IPS-18c (cell line): ENCODE results near the gene CADM2.

ENCODE experiments used
- H3K4me3 ChIP-seq: 2 replicates; pipeline ENCODE4 v1.7.0; 2013; ENCODE audit warnings: low read depth, mild to moderate bottlenecking, low read length, moderate library complexity; ENCODE audit not compliant: insufficient read depth
- H3K9me3 ChIP-seq: one replicate; pipeline ENCODE4 v1.6.1; 2013; ENCODE audit warnings: mild to moderate bottlenecking, low read length, moderate library complexity; ENCODE audit not compliant: control insufficient read depth, insufficient read depth

CADM2 gene

DNA sequence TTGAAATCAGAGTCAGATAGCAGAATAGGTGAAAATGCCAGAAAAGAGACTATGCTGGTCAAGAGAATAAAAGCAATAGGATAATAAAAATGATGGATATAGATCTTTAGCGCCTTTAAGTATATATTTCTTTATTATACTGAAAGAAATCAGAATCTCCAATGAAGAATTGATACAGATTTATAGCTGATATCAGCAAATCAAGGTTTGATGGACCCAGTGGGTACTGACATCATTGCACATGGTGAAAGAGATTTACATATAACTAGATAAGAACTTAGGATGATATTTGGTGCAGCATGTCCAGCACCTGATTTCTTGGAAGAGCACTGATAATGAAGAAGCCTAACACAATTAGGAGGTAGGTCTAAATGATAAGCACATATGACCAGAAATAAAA lies 18.2 kb downstream of the CADM2 start:
- Histone ChIP-seq H3K4me3 (no peak overlapping the region), H3K9me3 (no peaks in the 10 kb centered on the region)

DNA sequence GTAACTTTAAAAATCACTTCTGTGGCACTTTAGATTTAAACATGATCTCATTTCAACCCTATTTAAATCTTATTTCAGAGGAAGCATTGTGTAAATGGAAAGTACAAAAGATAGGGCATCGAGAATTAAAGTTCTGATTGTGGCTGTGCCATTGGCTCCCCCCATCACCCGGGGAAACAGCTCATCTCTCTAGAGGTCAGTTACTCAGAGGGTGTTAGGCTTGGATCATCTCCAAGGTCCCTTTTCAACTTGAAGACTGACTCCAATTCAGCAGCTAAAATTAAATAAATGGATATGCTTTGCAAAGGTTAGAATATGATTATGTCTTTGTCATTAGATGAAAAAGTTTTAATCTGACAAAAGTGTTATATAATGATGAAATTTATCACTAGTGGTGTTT lies 20.1 kb downstream of the CADM2 start:
- Histone ChIP-seq H3K4me3 (no peak overlapping the region), H3K9me3 (no peaks in the 10 kb centered on the region)

DNA sequence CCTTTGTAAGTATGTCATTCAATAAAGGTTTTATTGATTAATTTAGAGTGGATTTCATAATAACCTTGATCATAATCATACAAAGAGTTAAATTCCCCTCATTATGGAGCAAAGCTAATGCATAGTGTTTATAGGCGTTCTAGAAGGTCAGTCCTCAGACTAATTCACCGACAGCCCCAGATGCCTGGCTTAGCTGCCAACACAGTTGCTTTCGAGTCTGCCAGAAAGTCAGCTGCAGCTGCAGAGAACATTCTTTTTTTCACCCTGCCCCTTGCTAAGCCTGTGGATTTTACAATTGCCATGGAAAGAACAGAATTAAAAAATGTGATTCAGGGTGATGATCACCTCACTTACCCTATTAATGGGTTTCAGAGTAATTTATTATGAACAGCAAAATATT lies 21.2 kb downstream of the CADM2 start:
- no peak overlapping the region for H3K4me3 ChIP-seq
- no peaks in the 10 kb centered on the region for H3K9me3 ChIP-seq

DNA sequence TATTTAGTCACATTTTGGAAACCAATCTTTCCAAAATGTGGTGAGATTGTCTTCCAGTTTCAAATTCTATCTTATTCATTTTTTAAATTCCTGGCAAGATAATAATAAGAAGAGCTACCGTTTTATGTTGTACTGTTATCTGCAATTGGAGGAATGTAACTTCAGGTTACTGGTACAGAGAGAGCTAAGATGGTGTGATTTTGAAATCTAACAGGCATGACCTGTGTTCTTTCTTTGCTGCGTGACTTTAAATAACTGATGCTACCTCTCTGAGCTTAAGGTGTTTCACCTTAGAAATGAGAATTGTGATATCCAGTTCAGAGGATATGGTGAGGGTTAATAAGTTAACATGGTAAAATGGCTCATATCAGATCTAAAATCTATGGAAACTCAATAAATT lies 21.7 kb downstream of the CADM2 start:
- Histone ChIP-seq H3K4me3 (no peak overlapping the region), H3K9me3 (no peaks in the 10 kb centered on the region)

DNA sequence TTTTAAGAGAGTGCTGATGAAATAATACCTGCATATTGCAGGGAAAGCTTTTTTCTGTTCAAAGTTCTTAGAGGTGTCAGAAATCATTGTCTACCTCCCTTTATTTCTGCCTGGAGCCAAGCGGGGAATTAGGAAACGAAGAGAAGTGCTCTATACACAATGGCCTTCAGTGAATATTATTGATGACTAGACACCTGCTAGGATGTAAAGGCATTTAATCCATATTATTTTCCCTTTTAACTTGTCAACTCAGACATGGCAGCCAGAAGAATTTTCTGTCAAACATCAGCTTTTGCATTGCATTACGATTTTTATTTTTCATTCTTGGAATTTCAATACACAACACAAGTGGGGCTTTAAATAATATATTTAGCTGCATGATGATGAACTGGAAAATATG lies 24.7 kb downstream of the CADM2 start:
- Histone ChIP-seq H3K9me3 (no peaks in the 10 kb centered on the region), H3K4me3 (no peak overlapping the region)

GRCh38 chr3:84984429-84984828 lies 25.6 kb downstream of the CADM2 start:
- Histone ChIP-seq H3K9me3 (no peaks in the 10 kb centered on the region), H3K4me3 (no peak overlapping the region)

- H3K4me3 ChIP-seq = no peak overlapping the region
- H3K9me3 ChIP-seq = no peaks in the 10 kb centered on the region
Observed at GRCh38 chr3:84985795-84986194, 27.0 kb downstream of the CADM2 start.

GRCh38 chr3:84987706-84988504 lies 29.1 kb downstream of the CADM2 start:
- Histone ChIP-seq H3K4me3 (no peak overlapping the region), H3K9me3 (no peaks in the 10 kb centered on the region)

GRCh38 chr3:84989102-84989501 lies 30.3 kb downstream of the CADM2 start:
- no peak overlapping the region for H3K4me3 ChIP-seq
- H3K9me3 ChIP-seq = no peaks in the 10 kb centered on the region

GRCh38 chr3:84991422-84991900 lies 32.7 kb downstream of the CADM2 start:
- H3K4me3 ChIP-seq = no peak overlapping the region
- no peaks in the 10 kb centered on the region for H3K9me3 ChIP-seq

DNA sequence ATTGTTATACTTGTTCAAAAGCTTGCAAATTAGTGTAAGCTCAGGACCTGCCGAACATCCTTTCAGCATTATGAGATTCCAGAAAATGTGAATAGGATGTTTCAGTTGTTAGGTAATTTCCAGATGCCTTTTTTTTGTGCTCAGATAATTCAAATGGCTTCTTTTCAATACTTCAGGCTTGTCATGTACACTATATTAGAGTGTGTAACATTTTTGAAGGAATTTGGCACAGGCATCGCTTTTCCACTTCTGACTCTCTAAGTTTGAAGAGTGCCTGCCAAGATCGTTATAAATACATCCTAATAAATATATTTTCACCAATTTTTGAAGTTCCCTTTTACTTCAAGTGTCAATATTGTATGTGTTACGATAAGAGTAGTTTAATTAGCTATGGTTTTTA lies 35.2 kb downstream of the CADM2 start:
- H3K4me3 ChIP-seq = no peak overlapping the region
- H3K9me3 ChIP-seq = no peaks in the 10 kb centered on the region

DNA sequence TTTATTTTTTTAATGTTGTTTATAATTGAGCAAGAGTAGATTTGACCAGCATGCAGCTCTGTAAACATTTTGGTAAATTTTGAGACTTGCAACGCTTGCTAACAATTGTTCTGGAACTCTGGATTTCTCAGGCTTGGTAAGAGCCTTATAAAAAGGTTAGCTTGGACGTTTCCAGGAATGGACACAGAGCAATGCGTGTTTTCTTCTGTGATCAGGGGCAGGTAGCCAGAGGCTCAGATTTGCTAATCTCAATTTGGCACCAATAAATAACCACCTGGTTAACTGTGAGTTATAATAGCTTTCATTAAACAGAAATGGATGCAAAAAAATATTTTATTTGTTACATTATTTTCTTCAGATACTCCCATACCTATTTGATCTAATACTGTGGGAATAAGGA lies 39.8 kb downstream of the CADM2 start:
- Histone ChIP-seq H3K9me3 (no peaks in the 10 kb centered on the region), H3K4me3 (no peak overlapping the region)

DNA sequence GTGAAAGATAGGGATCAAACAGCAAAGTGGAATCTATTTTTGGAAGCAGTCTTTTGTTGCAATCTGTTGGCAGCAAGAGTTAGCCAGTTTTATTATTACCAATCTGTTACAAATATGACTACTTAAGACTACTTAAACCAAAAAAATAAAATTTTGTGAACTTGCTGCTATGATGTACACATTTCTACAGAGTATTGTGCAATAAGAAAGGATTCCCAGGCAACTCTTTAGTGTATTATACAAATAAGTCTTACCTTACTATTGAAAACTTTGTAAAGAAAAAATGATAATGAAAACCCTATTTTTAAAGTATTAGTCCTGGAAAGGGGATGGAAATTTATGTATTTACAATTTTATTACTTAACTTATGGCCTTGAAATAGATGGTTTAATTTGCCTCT lies 44.7 kb downstream of the CADM2 start:
- no peak overlapping the region for H3K4me3 ChIP-seq
- H3K9me3 ChIP-seq = no peaks in the 10 kb centered on the region

DNA sequence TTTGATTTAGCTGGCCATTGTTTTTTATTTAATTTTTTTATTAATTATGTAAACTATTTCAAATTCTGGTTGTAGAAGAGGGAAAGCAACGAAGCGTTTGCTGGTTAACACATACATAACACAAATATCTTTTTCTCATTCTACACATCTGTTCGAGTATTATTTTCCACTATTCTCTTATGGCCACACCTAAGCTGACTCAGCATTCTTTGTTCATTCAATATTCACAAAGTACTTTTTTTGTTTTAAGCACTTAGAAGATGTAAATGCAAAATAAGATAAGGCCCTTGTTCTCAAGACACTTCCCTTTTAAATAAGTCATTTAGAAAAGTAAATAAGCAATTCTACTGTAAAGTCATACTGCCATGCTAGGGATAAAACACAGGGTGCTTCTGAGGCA lies 45.4 kb downstream of the CADM2 start:
- no peaks in the 10 kb centered on the region for H3K9me3 ChIP-seq
- no peak overlapping the region for H3K4me3 ChIP-seq

DNA sequence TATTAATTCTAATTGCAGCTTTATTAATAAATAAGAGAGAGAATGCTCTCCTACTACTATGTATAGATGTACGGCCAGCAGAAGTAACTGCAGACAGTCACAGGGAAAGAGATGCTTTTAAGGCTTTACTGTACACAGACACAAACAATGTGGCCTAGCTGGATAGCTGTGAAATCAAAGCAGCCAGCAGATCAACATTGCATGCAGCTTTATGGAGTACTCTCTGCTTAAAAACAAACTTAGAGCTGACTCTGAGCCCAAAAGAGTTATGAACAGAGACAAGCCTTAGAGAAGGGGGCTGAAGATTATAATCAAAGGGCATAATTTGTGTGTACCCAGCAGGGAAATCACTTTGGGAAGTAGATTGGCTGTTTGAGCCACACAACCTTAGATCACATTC lies 47.2 kb downstream of the CADM2 start:
- Histone ChIP-seq H3K4me3 (no peak overlapping the region), H3K9me3 (no peaks in the 10 kb centered on the region)

DNA sequence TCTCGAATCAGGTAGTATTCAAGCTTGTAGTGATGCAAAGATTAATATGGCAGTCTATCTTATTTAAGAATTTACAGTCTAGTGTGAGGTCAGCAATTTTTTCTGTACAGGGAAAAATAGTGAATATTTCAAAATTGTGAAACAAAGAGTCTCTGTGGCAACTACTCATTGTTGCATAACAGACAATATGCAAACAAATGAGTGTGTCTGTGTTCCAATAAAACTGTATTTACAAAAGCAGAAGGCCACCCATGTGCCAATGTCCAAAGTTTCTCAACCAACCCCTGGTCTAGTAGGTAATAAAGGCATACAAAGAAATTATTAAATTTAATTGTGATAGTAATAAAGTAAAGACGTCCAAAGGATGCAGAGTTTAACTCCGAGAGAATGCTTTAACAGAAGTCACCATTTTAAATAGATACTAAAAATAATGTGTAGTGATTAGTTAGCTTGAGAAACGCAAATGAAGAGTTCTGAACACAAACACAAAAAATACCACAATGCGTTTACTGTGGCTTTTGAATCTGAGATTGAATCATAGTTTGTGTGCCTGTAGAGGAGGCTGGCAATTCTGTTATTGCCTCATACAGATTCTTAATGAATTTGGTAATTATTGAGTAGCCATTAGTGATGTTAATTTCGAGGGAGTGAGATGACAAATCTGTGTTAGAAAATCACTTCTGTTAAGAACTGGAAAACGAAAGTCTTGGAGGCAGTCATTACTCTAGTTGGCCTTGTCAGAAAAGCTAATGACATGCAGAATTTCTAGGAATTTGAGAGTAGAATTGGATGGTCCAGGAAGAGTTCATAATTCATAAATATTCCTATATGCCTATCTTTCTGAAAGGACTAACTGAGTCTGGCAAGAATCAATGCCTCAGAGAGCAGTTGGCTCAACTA lies 48.7 kb downstream of the CADM2 start:
- H3K4me3 ChIP-seq = no peak overlapping the region

DNA sequence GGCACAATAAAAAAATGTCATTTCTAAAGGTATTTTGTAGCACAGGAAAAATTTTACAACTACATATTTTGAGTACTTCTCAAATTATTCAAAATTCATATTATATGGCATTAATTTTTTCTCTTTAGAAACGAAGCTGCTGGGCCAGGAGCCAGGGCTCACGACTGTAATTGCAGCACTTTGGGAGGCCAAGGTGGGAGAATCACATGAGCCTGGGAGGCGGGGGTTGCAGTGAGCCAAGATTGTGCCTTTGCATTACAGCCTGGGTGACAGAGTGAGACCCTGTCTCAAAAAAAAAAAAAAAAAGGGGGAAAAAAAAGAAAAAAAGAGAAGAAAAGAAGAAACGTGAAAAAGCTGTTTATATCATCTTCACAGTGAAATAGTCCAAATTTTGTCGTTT lies 62.0 kb downstream of the CADM2 start:
- Histone ChIP-seq H3K9me3 (no peaks in the 10 kb centered on the region), H3K4me3 (no peak overlapping the region)

More for the DNA sequence above, 48.7 kb downstream of the CADM2 start:
- H3K9me3 ChIP-seq = no peaks in the 10 kb centered on the region

GRCh38 chr3:85030052-85030451 lies 71.3 kb downstream of the CADM2 start:
- no peaks in the 10 kb centered on the region for H3K9me3 ChIP-seq
- H3K4me3 ChIP-seq = no peak overlapping the region
